Spleen (tissue), 7 donors: ENCODE measurements around the gene MKRN2.

Source experiments
- POLR2A ChIP-seq, 3 donors: fragments of 450-650 bp; IDR thresholded peaks; one replicate each; pipeline ENCODE4 v1.5.1; 2017; ENCODE audit warnings: antibody characterized with exemption in 3 of 3, mild to moderate bottlenecking in 1 of 3
- TF ChIP-seq, protein P1 (sequence below), 11 experiments: fragments of 200-600 bp in 7 of 11; fragments of 450-650 bp in 4 of 11; sonication (generic) in 4 of 11; IDR thresholded peaks in 8 of 11; conservative IDR thresholded peaks in 3 of 11; 1 replicate in 7 of 11; 2 replicates in 4 of 11; pipeline versions ENCODE4 v1.4.0 to v1.8.0; 2016 to 2021; ENCODE audit warnings: antibody characterized with exemption in 11 of 11, inconsistent platforms in 4 of 11, mild to moderate bottlenecking in 1 of 11
- donor health status: DM: no; HTN: no; CAD: no; lungs with moderate emphysema.
- donor health status: DM: no; HTN: no; CAD: no.
- donor health status: DM: no; HTN: no; CAD: no.

GRCh38 chr3:12574131-12574530, 17.2 kb downstream of the MKRN2 start:
- TF ChIP-seq, protein P1, sequence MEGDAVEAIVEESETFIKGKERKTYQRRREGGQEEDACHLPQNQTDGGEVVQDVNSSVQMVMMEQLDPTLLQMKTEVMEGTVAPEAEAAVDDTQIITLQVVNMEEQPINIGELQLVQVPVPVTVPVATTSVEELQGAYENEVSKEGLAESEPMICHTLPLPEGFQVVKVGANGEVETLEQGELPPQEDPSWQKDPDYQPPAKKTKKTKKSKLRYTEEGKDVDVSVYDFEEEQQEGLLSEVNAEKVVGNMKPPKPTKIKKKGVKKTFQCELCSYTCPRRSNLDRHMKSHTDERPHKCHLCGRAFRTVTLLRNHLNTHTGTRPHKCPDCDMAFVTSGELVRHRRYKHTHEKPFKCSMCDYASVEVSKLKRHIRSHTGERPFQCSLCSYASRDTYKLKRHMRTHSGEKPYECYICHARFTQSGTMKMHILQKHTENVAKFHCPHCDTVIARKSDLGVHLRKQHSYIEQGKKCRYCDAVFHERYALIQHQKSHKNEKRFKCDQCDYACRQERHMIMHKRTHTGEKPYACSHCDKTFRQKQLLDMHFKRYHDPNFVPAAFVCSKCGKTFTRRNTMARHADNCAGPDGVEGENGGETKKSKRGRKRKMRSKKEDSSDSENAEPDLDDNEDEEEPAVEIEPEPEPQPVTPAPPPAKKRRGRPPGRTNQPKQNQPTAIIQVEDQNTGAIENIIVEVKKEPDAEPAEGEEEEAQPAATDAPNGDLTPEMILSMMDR (IDR thresholded peaks at IDR 0.05 in 8 of 11, conservative IDR thresholded peaks at IDR 0.05 in 3 of 11): no peak
- no peak for TF ChIP-seq POLR2A (IDR thresholded peaks at IDR 0.05)
